ENCODE data around the gene NOL9. TPM values are rescaled to one million over a fixed set of nuclear protein-coding genes. Genes with fewer than 3 reads are reported as not detected.

The NOL9 gene
- total RNA-seq, 1 donor from 2014 or later = 58.5 TPM

DNA sequence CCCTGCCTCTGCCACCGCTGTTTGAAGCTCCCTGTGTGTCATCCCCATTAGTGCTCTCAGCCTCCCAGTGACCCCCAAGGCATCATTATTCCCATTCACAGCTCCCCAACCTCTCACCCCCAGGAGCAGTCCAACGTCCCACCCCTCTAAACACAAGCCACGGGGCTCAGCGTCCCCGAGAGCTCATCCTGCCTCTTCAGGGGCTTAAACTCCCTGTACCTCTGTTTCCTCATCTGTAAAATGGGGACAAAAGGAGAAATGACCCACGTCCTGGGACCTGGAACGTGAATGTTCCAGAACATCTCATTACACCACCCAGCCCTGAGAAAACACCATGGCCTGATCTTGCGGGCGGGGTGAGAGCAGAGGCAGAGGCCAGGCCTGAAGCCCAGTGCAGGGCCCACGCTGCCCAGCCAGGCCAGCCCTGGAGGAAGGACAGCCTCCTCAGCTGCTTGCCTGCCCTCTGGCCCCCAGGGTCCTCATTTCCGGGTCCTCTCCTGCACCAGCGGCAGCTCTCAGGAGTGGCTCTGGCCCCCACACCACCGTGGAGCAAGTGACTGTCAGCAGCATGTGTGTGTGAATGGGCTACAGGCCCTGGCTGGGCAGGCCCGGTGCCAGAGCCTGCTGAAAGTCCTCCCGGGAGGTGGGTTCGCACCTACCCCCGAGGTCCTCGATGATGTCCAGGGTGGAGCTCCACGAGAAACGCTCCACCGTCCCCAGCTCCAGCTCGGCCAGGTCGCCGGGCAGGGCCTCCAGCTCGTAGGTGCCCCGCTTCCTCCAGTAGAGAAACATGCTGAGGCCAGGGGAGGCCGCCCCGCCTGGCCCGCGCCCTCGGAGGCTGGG is 48.7 kb downstream of the NOL9 start:
- intact Hi-C loops (cut with micrococcal nuclease) = no loop called here

DNA sequence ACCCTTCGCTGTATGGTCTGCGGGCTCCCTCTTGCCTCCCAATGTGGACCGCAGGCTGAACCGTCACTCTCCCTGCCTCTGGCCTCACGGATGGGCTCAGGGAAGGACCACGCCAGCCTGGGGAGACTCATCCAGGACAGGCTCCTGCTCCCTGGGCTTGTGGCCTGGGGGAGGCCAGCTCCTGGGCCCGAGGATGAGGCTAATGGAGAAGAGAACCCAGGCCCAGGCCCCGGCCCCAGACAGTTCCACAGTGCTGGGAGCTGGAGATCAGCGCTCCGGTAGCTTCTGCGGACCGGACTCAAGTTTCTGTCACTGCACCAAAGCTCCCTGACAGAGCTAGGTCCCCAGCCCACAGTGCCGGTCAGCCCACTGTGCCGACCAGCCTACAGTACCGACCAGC is 49.4 kb downstream of the NOL9 start:
- intact Hi-C loops (cut with micrococcal nuclease) = no loop called here

DNA sequence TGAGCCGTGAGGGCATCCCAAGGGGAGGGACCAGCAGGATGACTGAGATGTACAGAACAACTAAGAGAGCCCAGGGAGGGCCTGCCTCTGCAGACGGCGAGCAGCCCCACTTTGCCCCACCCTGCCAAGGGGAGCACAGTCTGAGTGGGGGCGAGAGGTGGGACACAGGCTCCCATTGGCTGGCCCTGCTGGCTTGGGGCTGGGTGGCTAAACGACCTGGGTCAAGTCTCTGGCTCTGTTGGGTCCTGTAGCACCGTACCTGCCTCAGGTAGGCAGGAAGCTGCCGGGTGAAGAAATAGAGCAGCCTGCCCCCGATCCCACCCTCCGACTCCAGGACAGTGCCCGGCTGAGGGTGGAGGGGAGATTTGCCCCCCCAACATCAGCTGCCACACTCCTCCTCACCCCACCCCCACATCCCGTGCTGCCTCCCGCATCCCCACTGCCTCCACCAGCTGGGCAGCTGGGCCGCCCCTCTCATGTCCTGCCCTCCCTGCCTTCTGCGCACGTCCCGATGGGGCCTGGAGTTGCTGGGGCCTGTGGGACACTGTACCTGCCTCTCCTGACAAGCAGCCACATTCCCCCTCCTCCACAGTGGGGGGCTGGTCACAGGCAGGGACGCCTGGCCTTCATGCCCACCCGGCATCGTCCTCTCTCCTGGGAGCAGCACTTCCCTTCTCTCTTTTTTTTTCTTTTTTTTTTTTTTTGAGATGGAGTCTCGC is 50.3 kb downstream of the NOL9 start:
- intact Hi-C loops (cut with micrococcal nuclease) = no loop called here

DNA sequence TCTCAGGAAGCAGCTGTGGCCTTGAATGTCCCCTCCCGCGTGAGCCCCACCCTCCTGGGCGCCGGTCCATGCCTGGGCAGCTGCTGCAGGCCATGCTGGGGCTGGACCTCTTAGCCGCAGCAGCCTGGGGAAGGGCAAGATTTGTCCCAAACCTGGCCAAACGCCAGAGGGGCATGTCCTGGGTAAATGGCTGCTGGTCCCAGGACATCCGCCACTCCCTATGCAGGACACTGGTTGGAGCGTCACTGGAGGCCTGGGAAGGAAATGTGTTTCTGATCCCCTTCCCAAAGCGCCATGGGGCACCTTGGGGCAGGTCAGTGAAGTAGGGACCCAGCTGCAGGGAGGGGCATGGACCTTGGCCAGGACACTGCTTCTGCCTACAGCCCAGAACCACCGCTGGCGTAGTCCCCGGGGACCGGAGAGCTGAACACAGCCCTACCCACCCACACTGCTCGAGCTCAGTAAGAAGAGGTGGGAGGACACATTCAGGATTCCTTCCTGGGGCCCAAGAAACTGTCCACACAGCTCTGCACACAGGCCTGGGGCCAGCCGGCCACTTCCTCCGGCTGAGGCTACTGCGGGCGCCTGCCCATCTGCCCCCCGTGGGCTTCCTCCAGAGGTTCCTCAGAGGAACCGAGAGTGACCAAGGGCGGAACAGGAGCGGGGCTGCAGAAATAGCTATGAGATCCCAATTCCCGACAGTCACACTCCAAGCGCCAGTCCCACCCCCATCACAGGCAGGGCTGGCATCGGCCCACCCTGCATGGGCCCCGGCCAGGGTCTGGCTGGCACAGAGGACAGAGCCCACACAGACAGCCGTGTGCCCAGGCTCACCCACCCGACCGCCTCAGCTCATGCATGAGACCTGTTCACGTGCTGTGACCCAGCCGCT is 52.1 kb downstream of the NOL9 start:
- intact Hi-C loops (cut with micrococcal nuclease) = no loop called here

DNA sequence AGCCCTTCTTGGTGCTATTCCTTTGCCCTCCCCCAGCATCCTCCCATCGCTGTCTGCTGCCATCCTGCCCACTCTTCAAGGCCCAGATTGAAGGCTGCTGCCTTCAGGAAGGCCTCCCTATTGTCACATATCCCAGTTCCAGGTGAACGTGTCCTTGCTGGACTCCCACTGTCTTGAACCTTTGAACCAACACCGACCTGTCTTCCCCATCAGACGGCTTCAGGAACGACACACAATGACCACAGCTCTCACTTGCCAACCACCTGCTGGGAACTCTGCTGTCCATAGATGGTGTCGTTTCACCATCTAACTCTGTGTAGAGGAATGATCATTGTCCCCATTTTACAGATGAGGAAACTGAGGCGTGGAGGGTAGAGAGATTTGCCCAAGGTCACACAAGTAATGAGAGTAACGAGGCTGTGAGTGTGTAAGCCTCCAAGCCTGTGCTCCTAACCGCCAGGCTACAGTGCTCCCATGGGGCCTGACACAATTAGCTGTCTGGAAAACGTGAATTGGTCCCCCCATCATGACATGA is 53.0 kb downstream of the NOL9 start:
- intact Hi-C loops (cut with micrococcal nuclease) = no loop called here

DNA sequence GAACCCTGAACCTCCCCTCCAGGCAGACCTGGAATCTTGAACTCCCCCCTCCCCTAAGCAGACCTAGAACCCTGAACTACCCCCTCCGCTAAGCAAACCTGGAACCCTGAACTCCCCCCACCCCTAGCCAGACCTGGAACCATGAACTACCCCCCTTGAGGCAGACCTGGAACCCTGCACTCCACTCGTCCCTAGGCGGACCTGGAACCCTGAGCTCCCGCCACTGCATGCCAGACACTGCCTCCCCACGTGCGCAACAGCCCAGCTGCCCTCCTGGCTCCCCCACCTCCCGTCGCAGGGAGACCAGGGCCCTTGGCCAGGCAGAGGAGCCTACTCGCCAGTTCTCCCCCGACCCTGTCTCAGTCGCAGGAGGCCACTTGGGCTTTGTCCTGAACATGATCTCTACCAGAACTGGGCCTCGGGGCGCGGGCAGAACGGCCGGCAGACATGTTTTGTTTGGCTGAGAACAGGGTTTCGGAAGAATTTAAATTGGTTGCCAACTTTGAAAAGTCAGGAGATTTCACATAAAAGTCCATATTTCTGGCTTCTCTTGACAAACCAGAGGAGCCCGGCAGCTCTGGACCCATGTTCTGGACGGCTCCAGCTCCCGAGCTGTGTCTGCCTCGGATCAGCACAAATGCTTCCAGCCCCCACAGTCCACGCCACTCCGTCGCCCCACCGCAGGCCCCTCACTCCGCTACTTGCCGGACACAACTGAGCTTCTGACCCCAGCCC is 53.6 kb downstream of the NOL9 start:
- intact Hi-C loops (cut with micrococcal nuclease) = no loop called here

DNA sequence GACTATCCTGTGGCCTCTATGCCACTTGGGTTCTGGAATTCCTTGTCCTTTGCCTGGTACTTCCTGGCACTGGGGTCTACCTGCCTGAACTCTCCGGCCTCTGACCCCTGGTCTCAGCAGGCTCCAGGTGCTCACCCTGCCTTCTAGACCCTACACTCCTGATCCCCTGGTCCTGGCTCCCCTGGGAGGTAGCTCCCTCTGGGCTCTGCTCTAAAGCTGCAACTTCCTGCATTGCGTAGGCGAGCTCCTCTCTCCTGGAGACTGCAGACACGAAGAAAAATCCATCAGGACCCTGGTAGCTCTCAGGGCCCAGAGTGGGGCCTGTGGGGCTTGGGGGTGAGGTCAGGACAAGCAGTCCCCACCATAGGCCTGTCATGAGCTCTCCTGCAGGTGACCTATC is 55.0 kb downstream of the NOL9 start:
- intact Hi-C loops (cut with micrococcal nuclease) = no loop called here

DNA sequence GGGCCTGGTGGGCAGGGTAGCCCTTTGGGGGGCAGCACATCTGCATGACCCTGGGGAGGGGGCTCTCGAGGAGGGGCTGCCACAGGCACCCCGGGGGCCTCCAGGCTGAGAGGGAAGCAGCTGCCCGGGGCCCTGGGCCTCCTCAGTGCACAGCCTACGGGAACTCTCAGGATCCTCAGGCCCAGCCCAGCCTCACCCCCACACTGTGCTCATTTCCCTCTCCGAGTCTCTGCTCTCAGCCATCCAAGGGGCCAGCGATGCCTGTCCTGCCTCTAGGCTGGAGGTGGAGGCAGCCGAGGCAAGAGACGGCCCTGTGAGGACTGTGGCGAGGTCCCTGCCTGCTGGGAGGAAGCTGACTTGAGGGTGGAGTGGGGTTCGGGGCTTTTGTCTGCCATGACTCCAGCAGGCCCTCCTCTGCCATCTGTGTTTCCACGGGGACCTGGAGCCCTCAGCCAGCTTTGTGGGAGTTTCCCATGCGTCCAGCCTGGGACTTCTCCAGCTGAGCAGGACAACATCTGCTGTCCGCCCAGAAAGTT is 55.7 kb downstream of the NOL9 start:
- intact Hi-C loops (cut with micrococcal nuclease) = no loop called here

DNA sequence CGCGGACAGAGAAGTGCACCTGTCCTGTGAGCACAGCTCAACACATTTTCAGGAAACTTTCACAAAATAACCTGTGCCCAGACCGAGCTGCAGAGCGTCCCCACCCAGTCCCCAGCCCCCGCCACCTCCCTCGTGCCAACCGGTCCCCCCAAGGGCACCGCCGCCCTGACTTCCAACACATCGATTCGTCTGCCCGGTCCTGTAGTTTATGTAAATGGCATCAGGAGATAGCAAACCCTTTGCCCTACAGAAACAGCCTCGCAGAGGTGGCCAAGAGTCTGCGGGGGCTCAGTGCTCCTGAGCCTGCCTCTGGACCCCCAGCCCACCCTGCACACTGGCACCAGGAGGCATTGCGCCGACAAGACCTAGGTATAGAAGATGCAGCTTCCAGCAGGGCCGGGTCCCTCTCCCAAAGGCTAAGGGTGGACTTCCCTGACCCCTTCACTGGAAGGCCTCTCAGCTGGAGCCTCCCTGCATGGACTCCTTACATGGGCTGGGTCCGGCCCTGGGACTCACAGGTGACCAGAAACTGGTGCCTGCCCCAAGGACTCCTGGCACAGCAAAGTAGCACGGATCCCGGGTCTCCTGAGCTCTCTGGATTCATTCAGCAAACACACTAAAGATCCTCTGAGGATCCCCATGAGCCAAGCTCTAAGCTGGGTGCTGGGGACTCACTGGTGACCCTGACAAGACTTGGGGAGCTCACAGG is 56.3 kb downstream of the NOL9 start:
- intact Hi-C loops (cut with micrococcal nuclease) = no loop called here

DNA sequence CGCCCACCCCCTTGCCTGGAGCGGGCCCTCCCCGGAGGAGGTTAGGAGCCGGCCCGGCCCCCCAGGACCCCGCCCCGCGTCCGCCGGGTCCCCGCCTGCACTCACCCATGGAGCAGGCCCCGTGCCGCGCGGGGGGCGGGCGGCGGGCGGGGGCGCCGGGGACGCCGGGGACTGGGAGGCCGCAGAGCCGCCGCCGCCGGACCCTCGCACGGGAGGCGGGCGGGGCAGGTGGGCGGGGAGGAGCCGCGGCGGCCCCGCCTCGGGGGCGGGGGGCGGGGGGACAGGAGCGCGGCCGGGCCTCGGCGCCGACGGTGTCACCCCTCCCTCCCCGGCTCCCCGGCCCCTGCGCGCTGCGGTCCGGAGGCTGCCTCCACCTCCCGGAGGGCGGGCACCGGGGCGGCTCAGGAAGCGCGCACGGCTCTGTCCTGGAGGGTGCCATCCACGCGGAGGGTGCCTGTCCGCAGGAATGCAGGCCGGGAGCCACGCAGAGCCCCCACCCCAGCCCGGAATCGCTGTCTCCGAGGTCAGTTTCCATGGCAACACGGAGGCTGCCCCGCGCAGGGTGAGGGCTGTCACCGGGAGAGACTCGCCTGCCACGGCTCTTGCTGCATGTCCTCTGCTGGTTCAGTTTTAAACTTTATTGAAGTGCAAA is 57.0 kb downstream of the NOL9 start:
- intact Hi-C loops (cut with micrococcal nuclease) = no loop called here

DNA sequence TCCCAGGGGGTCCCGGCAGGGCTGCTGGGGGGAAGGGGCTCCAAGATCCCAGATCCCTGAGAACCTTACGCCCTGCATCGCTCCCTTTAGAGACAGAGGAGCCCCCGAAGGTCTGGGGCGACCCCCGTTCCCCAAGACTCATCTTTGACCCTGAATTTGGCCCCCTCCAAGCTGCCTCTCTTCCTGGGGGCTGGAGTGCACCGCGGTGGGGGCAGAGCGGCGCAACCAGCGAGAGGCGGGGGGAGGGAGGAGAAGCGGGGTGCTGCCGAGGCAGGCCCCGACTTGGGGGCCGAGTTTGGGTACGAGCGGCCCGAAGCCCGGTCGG is 57.5 kb downstream of the NOL9 start:
- intact Hi-C loops (cut with micrococcal nuclease) = no loop called here

DNA sequence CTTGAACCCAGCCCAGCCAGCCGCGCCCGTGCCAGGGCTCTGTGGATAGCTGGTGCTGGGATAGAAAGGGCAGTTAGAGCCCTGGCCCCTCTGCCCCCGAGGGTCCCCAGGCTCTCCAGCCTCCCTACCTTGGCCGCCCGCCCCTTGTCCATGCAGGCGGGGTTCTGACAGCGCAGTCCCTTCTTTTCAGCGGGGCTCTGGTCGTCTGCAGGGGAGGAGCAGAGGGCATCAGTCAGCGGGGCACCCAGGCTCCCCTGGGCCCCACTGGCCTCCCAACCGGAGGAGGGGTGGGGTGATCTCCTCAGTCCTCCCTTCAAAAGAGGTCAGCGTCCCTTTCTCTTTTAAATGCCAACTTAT is 58.0 kb downstream of the NOL9 start:
- intact Hi-C loops (cut with micrococcal nuclease) = no loop called here

DNA sequence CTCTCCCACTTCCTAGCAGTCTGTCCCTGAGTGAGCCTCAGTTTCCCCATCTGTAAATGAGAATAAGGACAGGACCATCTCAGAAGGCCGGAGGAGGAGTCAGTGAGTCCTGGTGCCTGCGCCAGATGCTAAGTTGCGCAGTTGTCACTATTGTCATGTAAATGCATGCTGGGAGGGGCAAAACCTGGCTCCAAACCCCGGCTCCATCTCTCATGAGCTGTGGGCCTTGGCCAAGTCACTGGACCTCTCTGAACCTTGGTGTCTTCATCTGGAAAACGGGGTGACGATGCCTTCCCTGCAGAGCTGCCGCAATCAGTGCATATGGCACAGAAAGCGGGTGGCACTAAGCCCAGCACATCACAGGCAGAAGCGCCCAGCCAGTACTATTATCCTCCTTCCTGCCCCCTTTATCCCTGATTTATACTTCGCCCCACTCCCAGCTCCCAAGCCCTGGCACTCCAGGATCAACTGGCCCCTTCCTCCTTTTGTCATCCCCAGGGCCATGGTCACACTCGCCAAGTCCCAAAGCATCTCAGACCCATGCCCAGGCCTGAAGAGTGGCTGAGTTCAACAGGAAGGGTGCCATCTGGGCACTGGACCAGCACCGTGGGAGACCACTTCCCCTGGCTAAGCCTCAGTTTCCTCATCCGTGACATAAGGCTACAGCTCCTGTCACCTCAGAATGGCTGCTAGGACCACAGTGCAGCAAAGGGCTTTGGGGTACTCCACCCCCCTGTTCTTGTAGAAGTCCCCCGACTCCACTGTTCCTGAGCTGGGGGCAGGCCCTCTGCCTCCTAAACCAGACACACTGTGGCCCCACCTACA is 58.6 kb downstream of the NOL9 start:
- intact Hi-C loops (cut with micrococcal nuclease) = no loop called here

DNA sequence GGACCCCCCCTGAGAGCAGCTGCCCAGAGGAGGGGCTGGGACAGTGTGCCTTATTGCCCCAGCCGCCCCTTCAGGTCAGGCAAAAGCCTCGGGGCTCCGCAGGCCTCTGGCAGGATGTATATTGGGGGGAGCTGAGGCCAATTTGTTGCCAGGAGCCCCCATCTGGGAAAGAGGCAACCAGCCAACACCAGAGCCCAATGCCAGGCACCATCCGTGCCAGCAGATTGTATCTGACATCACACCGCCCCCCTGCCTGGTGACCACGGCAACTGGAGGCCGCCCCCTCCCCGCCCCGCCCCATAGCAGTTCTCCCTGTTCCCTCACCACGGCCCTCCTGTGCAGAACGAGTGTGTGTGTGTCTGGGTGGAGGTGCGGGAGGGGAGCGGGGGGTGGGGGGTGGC is 59.3 kb downstream of the NOL9 start:
- intact Hi-C loops (cut with micrococcal nuclease) = no loop called here

DNA sequence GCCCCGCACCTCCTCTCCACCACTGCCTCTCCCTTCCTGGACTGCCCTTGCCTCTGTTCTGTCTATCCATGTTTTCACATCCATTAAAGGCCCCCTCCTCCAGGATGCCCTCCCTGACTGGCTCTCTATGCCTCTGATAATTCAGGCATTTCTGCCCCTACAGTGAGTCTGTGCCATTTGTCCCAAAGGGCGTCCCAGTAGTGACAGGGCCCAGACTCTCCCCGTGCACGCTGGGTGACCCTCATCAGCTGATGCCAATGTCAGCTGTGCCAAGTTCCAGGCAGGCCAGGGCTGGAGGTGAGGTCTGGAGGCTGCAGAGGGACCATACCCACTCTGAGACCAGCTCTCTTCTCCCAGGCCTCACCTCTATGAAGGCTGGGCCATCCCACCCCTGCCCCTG is 59.7 kb downstream of the NOL9 start:
- intact Hi-C loops (cut with micrococcal nuclease) = loop anchor here (5.0 kb wide), 1 partner anchor 72 kb away; the partner anchor contains the start of gene ESPN

DNA sequence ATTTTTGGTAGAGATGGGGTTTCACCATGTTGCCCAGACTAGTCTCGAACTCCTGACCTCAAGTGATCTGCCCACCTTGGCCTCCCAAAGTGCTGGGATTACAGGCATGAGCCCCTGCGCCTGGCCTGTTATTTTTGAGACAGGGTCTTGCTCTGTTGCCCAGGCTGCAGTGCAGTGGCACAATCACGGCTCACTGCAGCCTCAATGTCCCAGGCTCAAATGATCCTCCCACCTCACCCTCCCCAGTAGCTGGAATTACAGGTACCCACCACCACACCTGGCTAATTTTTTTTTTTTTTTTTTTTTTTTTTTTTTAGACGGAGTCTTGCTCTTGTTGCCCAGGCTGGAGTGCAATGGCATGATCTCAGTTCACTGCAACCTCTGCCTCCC is 60.5 kb downstream of the NOL9 start:
- intact Hi-C loops (cut with micrococcal nuclease) = loop anchor here (5.0 kb wide), 1 partner anchor 72 kb away; the partner anchor contains the start of gene ESPN

DNA sequence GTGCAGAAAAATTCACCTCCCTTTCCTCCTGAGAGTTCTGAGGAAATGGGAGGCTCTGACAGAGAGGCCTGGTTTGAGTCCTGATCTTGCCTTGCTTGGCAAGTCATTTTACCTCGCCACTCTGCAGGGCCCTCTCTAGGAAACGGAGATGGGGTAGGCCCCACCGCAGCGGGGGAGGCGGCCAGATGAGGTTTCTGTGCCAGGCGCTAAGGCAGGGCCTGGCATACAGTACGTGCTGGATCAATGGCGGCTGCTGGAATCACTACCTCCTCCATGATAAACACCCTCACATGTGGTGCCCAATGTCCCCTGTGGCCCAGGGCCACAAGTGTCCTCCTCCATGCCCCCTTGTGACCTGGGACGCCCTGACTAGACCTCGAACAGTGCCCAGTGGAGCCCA is 62.3 kb downstream of the NOL9 start:
- intact Hi-C loops (cut with micrococcal nuclease) = loop anchor here (5.0 kb wide), 1 partner anchor 70 kb away; the partner anchor contains the start of gene ESPN

DNA sequence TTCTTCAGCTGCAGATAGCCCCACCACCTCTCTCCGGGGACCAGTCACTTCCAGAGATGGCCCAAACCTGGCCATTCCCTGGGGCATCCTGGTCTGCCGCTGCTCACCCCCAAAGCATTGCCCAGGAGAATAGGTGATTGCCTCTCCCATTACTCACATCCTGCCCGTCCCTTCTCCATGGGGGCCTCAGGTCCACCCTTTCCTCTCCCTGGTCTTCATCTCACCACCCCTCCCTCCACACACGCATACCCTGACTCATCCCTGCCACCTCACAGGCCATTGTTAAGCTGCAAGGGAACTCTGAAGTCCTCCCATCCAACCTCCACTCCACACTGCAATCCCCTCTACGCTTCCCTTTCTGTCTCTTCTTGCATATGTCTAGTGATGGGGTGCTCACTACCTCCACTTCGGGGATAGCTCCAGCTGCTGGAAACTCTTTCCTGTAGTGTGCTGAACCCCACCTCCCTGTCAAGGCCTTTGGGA is 62.8 kb downstream of the NOL9 start, which contains the start of gene PLEKHG5:
Gene PLEKHG5 (minus strand): TSS at position 188 of the 483 bp plus-strand sequence. CDS start 14,096 bp downstream, outside the sequence.
- intact Hi-C loops (cut with micrococcal nuclease) = loop anchor here (5.0 kb wide), 1 partner anchor 69 kb away; the partner anchor contains the start of gene ESPN

All from T-helper 2 cell treated with Interferon-gamma antibody and Interleukin-4, amounts not matched to agents 100 ng/mL and 5 ng/mL, for 36 hours (primary cell).